Esophagus squamous epithelium (tissue), 5 donors: ENCODE results near the gene NFIC. TPM values are rescaled to one million over a fixed set of nuclear protein-coding genes. Genes with fewer than 3 reads are reported as not detected.

Source experiments
- DNase-seq: peaks from one replicate; lab custom pipeline; 2025; lab: John Stamatoyannopoulos, UW
- H3K27ac ChIP-seq, 4 donors: fragments of 200-600 bp; sonication (generic); one replicate each; pipeline ENCODE4 v1.5.1; 2016 to 2019; ENCODE audit warnings: mild to moderate bottlenecking in 1 of 4
- H3K27me3 ChIP-seq, 4 donors: fragments of 200-600 bp; sonication (generic); 1 replicate in 3 of 4; 2 replicates in 1 of 4; pipeline versions ENCODE4 v1.5.1 to v1.6.0; 2017 to 2021; ENCODE audit warnings: antibody characterized with exemption in 1 of 4
- H3K36me3 ChIP-seq, 3 donors: fragments of 200-600 bp; sonication (generic); one replicate each; pipeline ENCODE4 v1.5.1; 2016 to 2019
- H3K4me1 ChIP-seq, 3 donors: fragments of 200-600 bp; sonication (generic); one replicate each; pipeline ENCODE4 v1.5.1; 2017 to 2019
- H3K4me3 ChIP-seq, 4 donors: fragments of 200-600 bp; sonication (generic); 1 replicate in 3 of 4; 2 replicates in 1 of 4; pipeline ENCODE4 v1.5.1; 2016 to 2019; ENCODE audit warnings: mild to moderate bottlenecking in 2 of 4, moderate library complexity in 1 of 4
- H3K9me3 ChIP-seq, 3 donors: fragments of 200-600 bp; sonication (generic); one replicate each; pipeline ENCODE4 v1.5.1; 2016 to 2019
- CTCF ChIP-seq, 6 experiments: fragments of 450-650 bp in 4 of 6; fragments of 200-600 bp in 2 of 6; sonication (generic) in 2 of 6; IDR thresholded peaks; one replicate each; pipeline ENCODE4 v1.5.1; 2016 to 2019; ENCODE audit warnings: antibody characterized with exemption in 6 of 6, mild to moderate bottlenecking in 4 of 6, moderate library complexity in 4 of 6
- POLR2A ChIP-seq, 4 donors: fragments of 450-650 bp; IDR thresholded peaks; one replicate each; pipeline ENCODE4 v1.6.1; 2017; ENCODE audit warnings: antibody characterized with exemption in 4 of 4, mild to moderate bottlenecking in 4 of 4, moderate library complexity in 3 of 4
- WGBS, 2 donors: methylation state at CpG; one replicate each; pipeline ENCODE4 v1.1.5; 2018; 5-methylcytosine and 5-hydroxymethylcytosine counted together
- intact Hi-C: fragments of 100-400 bp; cut with DNase I; formaldehyde crosslinking; loops from one replicate; pipeline ENCODE4 v1.15.0; 2022
- total RNA-seq, 4 donors: library from RNA; depleted of rRNA; stranded (reverse); fragments of >200 nt; gene quantifications; one replicate each; pipeline ENCODE4 v1.1.0, GENCODE V29; 2016
- donor health status: DM: yes; HTN: yes; CAD: no.

Gene NFIC
- total RNA-seq, 4 donors from 2014 or later = 40.8 to 80.9 (median 61.0) TPM

- intact Hi-C loops = no loop called here
- Histone ChIP-seq H3K27me3 (no peaks in the 10 kb centered on the region), H3K36me3 (peaks cover 24 to 97% (median 39%) of the 10 kb centered on the region in 3 donors), H3K4me1 (peaks cover 9 to 54% (median 15%) of the 10 kb centered on the region in 3 donors), H3K9me3 (no peaks in the 10 kb centered on the region), H3K27ac (no peak overlapping the region), H3K4me3 (no peak overlapping the region)
- TF ChIP-seq POLR2A (IDR thresholded peaks at IDR 0.05) (no peak), CTCF (IDR thresholded peaks at IDR 0.05) (peak in 5 of 6 experiments; percentile 22 to 61 (median 41))
- no peak for DNase-seq
- WGBS, 2 donors = 63% methylated on average over 10 of the region's 13 CpGs; no CpG with 5 or more reads in 1 of the 2 donors
Observed at GRCh38 chr19:3440082-3440481, 73.7 kb downstream of the NFIC start.

GRCh38 chr19:3441089-3441985 is 75.0 kb downstream of the NFIC start:
- Histone ChIP-seq H3K4me1 (peaks cover 4 to 56% (median 20%) of the 10 kb centered on the region in 3 donors), H3K27me3 (no peaks in the 10 kb centered on the region), H3K9me3 (no peaks in the 10 kb centered on the region), H3K4me3 (no peak overlapping the region), H3K36me3 (peaks cover 30 to 100% (median 46%) of the 10 kb centered on the region in 3 donors), H3K27ac (peak overlapping the region in 3 of 4 donors; percentile 44 to 70 (median 51))
- TF ChIP-seq CTCF (IDR thresholded peaks at IDR 0.05) (no peak), POLR2A (IDR thresholded peaks at IDR 0.05) (no peak)
- 70 to 93% methylated on average over 3 to 5 of the region's 25 CpGs for WGBS, 2 donors
- no peak for DNase-seq
- intact Hi-C loops = no loop called here

DNA sequence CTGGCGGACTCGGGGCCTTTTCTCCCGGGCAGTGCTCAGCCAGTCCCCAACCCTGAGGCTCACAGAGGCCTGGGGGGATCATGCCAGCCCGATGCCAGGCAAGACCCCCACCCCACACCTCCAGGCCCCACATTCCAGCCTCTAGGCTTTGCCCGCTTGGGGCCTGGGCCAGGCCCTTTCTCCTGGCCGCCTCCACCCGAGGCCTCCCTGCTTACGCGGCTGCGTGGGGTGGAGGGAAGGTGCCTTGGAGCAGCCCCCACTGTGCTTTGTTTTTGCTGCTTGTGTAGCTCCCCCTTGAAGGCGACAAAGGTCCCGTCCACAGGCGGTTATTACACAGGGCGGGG is 75.6 kb downstream of the NFIC start:
- DNase-seq = no peak
- Histone ChIP-seq H3K4me3 (no peak overlapping the region), H3K9me3 (no peaks in the 10 kb centered on the region), H3K27me3 (no peaks in the 10 kb centered on the region), H3K4me1 (peaks cover 4 to 56% (median 20%) of the 10 kb centered on the region in 3 donors), H3K27ac (peak overlapping the region in 3 of 4 donors; percentile 44 to 70 (median 51)), H3K36me3 (peaks cover 30 to 100% (median 47%) of the 10 kb centered on the region in 3 donors)
- intact Hi-C loops = no loop called here
- TF ChIP-seq CTCF (IDR thresholded peaks at IDR 0.05) (no peak), POLR2A (IDR thresholded peaks at IDR 0.05) (no peak)
- 72 to 93% methylated on average over 4 to 7 of the region's 14 CpGs for WGBS, 2 donors

- Histone ChIP-seq H3K4me1 (peaks cover 4 to 56% (median 20%) of the 10 kb centered on the region in 3 donors), H3K27ac (peak overlapping the region in 2 of 4 donors; percentile 1 to 54), H3K27me3 (no peaks in the 10 kb centered on the region), H3K4me3 (no peak overlapping the region), H3K9me3 (no peaks in the 10 kb centered on the region), H3K36me3 (peaks cover 30 to 100% (median 49%) of the 10 kb centered on the region in 3 donors)
- WGBS, 2 donors = 95 to 100% methylated on average over 1 to 4 of the region's 15 CpGs
- intact Hi-C loops = no loop called here
- TF ChIP-seq CTCF (IDR thresholded peaks at IDR 0.05) (no peak), POLR2A (IDR thresholded peaks at IDR 0.05) (no peak)
- DNase-seq = no peak
Observed at GRCh38 chr19:3442487-3443071, 76.2 kb downstream of the NFIC start.
